Measurements from ENCODE around the gene TRPV6. TPM values are rescaled to one million over a fixed set of nuclear protein-coding genes. Genes with fewer than 3 reads are reported as not detected.

TRPV6 gene
- total RNA-seq, 1 donor from 2014 or later, result 6.2 TPM

- Mint-ChIP-seq H3K36me3 (ENCODE audit: insufficient read depth) (no peaks in the 10 kb centered on the region), H3K9me3 (ENCODE audit: low read depth) (no peaks in the 10 kb centered on the region), H3K27ac (peak overlapping the region; percentile 20), H3K4me3 (ENCODE audit: low read depth) (peak overlapping the region; percentile 77), H3K27me3 (peaks cover 37% of the 10 kb centered on the region), H3K4me1 (ENCODE audit: low read depth) (peaks cover 6% of the 10 kb centered on the region)
- DNase-seq (ENCODE audit: low spot score, unreplicated experiment), result no peak
- TF ChIP-seq CTCF (IDR thresholded peaks at IDR 0.05; ENCODE audit: unreplicated experiment), result peak; percentile 46
These were observed 30.3 kb downstream of the TRPV6 start for GRCh38 chr7:142855114-142855743.

GRCh38 chr7:142854372-142855113 is 31.0 kb downstream of the TRPV6 start, which contains the start of gene EPHB6:
TSS of gene EPHB6 (plus strand) at chr7:142855076. CDS start at chr7:142863228, 8,152 bp downstream.
- peak within 1 kb of the TSS; percentile 92 for H3K4me3 Mint-ChIP-seq (ENCODE audit: low read depth)
- H3K4me1 Mint-ChIP-seq (ENCODE audit: low read depth), result peaks cover 6% of the 10 kb centered on the region
- peak; percentile 58 for DNase-seq (ENCODE audit: low spot score, unreplicated experiment)
- TF ChIP-seq CTCF (IDR thresholded peaks at IDR 0.05; ENCODE audit: unreplicated experiment), result no peak
- H3K27ac Mint-ChIP-seq, result peak within 1 kb of the TSS; percentile 93
- peaks cover 35% of the 10 kb centered on the region for H3K27me3 Mint-ChIP-seq
- no peaks in the 10 kb centered on the region for H3K9me3 Mint-ChIP-seq (ENCODE audit: low read depth)
- H3K36me3 Mint-ChIP-seq (ENCODE audit: insufficient read depth), result no peaks in the 10 kb centered on the region

GRCh38 chr7:142853739-142854371 is 31.7 kb downstream of the TRPV6 start:
- peak; percentile 54 for DNase-seq (ENCODE audit: low spot score, unreplicated experiment)
- TF ChIP-seq CTCF (IDR thresholded peaks at IDR 0.05; ENCODE audit: unreplicated experiment), result peak; percentile 81
- Mint-ChIP-seq H3K27me3 (peaks cover 41% of the 10 kb centered on the region), H3K4me1 (ENCODE audit: low read depth) (peaks cover 6% of the 10 kb centered on the region), H3K9me3 (ENCODE audit: low read depth) (no peaks in the 10 kb centered on the region), H3K27ac (peak overlapping the region; percentile 93), H3K36me3 (ENCODE audit: insufficient read depth) (no peaks in the 10 kb centered on the region), H3K4me3 (ENCODE audit: low read depth) (peak overlapping the region; percentile 92)

- Mint-ChIP-seq H3K4me1 (ENCODE audit: low read depth) (peaks cover 6% of the 10 kb centered on the region), H3K4me3 (ENCODE audit: low read depth) (no peak overlapping the region), H3K27me3 (peaks cover 44% of the 10 kb centered on the region), H3K36me3 (ENCODE audit: insufficient read depth) (no peaks in the 10 kb centered on the region), H3K9me3 (ENCODE audit: low read depth) (no peaks in the 10 kb centered on the region), H3K27ac (no peak overlapping the region)
- no peak for DNase-seq (ENCODE audit: low spot score, unreplicated experiment)
- TF ChIP-seq CTCF (IDR thresholded peaks at IDR 0.05; ENCODE audit: unreplicated experiment), result peak; percentile 8
These were observed 33.6 kb downstream of the TRPV6 start for GRCh38 chr7:142851919-142852318.

GRCh38 chr7:142851269-142851668 is 34.3 kb downstream of the TRPV6 start:
- Mint-ChIP-seq H3K27me3 (peaks cover 39% of the 10 kb centered on the region), H3K36me3 (ENCODE audit: insufficient read depth) (no peaks in the 10 kb centered on the region), H3K4me3 (ENCODE audit: low read depth) (no peak overlapping the region), H3K27ac (no peak overlapping the region), H3K4me1 (ENCODE audit: low read depth) (peaks cover 6% of the 10 kb centered on the region), H3K9me3 (ENCODE audit: low read depth) (no peaks in the 10 kb centered on the region)
- DNase-seq (ENCODE audit: low spot score, unreplicated experiment), result no peak
- TF ChIP-seq CTCF (IDR thresholded peaks at IDR 0.05; ENCODE audit: unreplicated experiment), result no peak

Data from progenitor cell of endocrine pancreas (in vitro differentiated cells).